ENCODE data around the gene BLMH. TPM values are rescaled to one million over a fixed set of nuclear protein-coding genes. Genes with fewer than 3 reads are reported as not detected.

BLMH gene
- total and polyA plus RNA-seq, 2 donors (not counting 3 experiments of a cell fraction or from before 2014, with no cell fraction given) = 24.6 to 65.8 TPM

- CTCF ChIA-PET = interaction anchor here (1.2 kb wide), 1 partner anchor 15 kb away, joined by 4 read pairs; no protein-coding TSS in a partner anchor
- DNase-seq (ENCODE audit: low read depth, low spot score) = no peak
- peaks cover 0 to 5% of the 10 kb centered on the region in 2 experiments for H3K27me3 ChIP-seq (ENCODE audit: control insufficient read depth in 2 of 2, insufficient read depth in 2 of 2, low read length in 2 of 2)
- FAIRE-seq = no peak
- H3K36me3 ChIP-seq (ENCODE audit: control insufficient read depth in 2 of 2, extremely low read depth in 1 of 2, insufficient read depth in 2 of 2, low read length in 2 of 2) = no peaks in the 10 kb centered on the region
- no peaks in the 10 kb centered on the region for H3K79me2 ChIP-seq (ENCODE audit: control insufficient read depth, insufficient read depth, low read length)
- dilution Hi-C loops (cut with MboI; ENCODE audit: extremely low pct_ligation_motif_present, low sequenced_read_pairs) (no loop called here), intact Hi-C loops (cut with micrococcal nuclease) (no loop called here)
- H2AFZ ChIP-seq (ENCODE audit: low read depth, low read length) = no peak overlapping the region
- H3K9me1 ChIP-seq (replicated peaks; ENCODE audit: control insufficient read depth, extremely low read depth, insufficient read depth, low read length) = no peaks in the 10 kb centered on the region
- no peak overlapping the region for H3K27ac ChIP-seq (ENCODE audit: insufficient read depth, low read depth, low read length)
- H3K4me2 ChIP-seq (ENCODE audit: insufficient read depth, low read length) = no peak overlapping the region
- H4K20me1 ChIP-seq (replicated peaks; ENCODE audit: control insufficient read depth, extremely low read depth, insufficient read depth, low read length) = no peaks in the 10 kb centered on the region
- no peak overlapping the region for H3K9ac ChIP-seq (replicated peaks; ENCODE audit: extremely low read depth, insufficient read depth, low read length)
- POLR2A ChIA-PET = no interaction called here
- TF ChIP-seq MAX (IDR thresholded peaks at IDR 0.05; ENCODE audit: insufficient read depth, insufficient read length) (no peak), POLR2A (IDR thresholded peaks at IDR 0.05; ENCODE audit: low read depth, low read length) (no peak), MYC (IDR thresholded peaks at IDR 0.05; ENCODE audit: low read depth, low read length) (no peak), CTCF (IDR thresholded peaks at IDR 0.05; ENCODE audit: extremely low read depth in 1 of 2, insufficient read depth in 1 of 2, low read depth in 1 of 2, low read length in 2 of 2) (no peak), JUN (IDR thresholded peaks at IDR 0.05; ENCODE audit: borderline replicate concordance, insufficient read depth, insufficient read length, low read depth) (no peak), FOS (IDR thresholded peaks at IDR 0.05; ENCODE audit: borderline replicate concordance, insufficient read depth, low read length) (no peak), POLR2AphosphoS5 (IDR thresholded peaks at IDR 0.05; ENCODE audit: insufficient read depth, low read depth, low read length) (no peak), EZH2 (IDR thresholded peaks at IDR 0.05; ENCODE audit: borderline replicate concordance, low read depth, low read length, severe bottlenecking) (no peak), GATA2 (IDR thresholded peaks at IDR 0.05; ENCODE audit: insufficient read depth, insufficient read length, low read depth, low read length) (no peak)
- no peaks in the 10 kb centered on the region for H3K9me3 ChIP-seq (replicated peaks; ENCODE audit: control insufficient read depth, insufficient read depth, low read length)
- H3K4me3 ChIP-seq (replicated peaks in 1 of 3; ENCODE audit: insufficient read depth in 1 of 3, low read depth in 1 of 3, low read length in 3 of 3) = no peak overlapping the region
- no TSS peak for BruUV-seq (replicated peaks)
- H3K4me1 ChIP-seq (ENCODE audit: control insufficient read depth, extremely low read depth, insufficient read depth, low read length) = no peaks in the 10 kb centered on the region
Measured at GRCh38 chr17:30321314-30321713, 29.6 kb upstream of the BLMH start.

Measured in endothelial cell of umbilical vein (primary cell).